ENCODE measurements around the gene EIF4G1.

EIF4G1 gene

GRCh38 chr3:184307915-184308314 lies 6.5 kb upstream of the EIF4G1 start:
- no peak for DNase-seq (ENCODE audit: low read depth)

GRCh38 chr3:184308744-184309143 lies 5.7 kb upstream of the EIF4G1 start:
- no peak for DNase-seq (ENCODE audit: low read depth)

GRCh38 chr3:184311633-184312032 lies 2.8 kb upstream of the EIF4G1 start:
- no peak for DNase-seq (ENCODE audit: low read depth)

GRCh38 chr3:184314700-184315542 lies 515 bp downstream of the EIF4G1 start:
- peak; percentile 37 for DNase-seq (ENCODE audit: low read depth)

GRCh38 chr3:184315543-184315867 lies 1.1 kb downstream of the EIF4G1 start:
- no peak for DNase-seq (ENCODE audit: low read depth)

- no peak for DNase-seq (ENCODE audit: low read depth)
Observed at GRCh38 chr3:184315871-184316661, 1.7 kb downstream of the EIF4G1 start.

GRCh38 chr3:184316792-184317191 lies 2.4 kb downstream of the EIF4G1 start:
- DNase-seq (ENCODE audit: low read depth): no peak

- DNase-seq (ENCODE audit: low read depth): no peak
Observed at GRCh38 chr3:184317201-184317600, 2.8 kb downstream of the EIF4G1 start.

GRCh38 chr3:184320104-184320445 lies 5.7 kb downstream of the EIF4G1 start:
- no peak for DNase-seq (ENCODE audit: low read depth)

GRCh38 chr3:184321666-184322065 lies 7.3 kb downstream of the EIF4G1 start:
- no peak for DNase-seq (ENCODE audit: low read depth)

GRCh38 chr3:184322731-184323487 lies 8.5 kb downstream of the EIF4G1 start:
- no peak for DNase-seq (ENCODE audit: low read depth)

- no peak for DNase-seq (ENCODE audit: low read depth)
Observed at GRCh38 chr3:184323696-184324095, 9.3 kb downstream of the EIF4G1 start.

GRCh38 chr3:184325269-184325668 lies 10.9 kb downstream of the EIF4G1 start:
- no peak for DNase-seq (ENCODE audit: low read depth)

- no peak for DNase-seq (ENCODE audit: low read depth)
Observed at GRCh38 chr3:184325715-184326369, 11.4 kb downstream of the EIF4G1 start.

GRCh38 chr3:184327171-184327570 lies 12.8 kb downstream of the EIF4G1 start:
- no peak for DNase-seq (ENCODE audit: low read depth)

- no peak for DNase-seq (ENCODE audit: low read depth)
Observed at GRCh38 chr3:184328516-184328915, 14.1 kb downstream of the EIF4G1 start.

GRCh38 chr3:184332370-184333090 lies 18.1 kb downstream of the EIF4G1 start:
- DNase-seq (ENCODE audit: low read depth): no peak

- no peak for DNase-seq (ENCODE audit: low read depth)
Observed at GRCh38 chr3:184333190-184333589, 18.8 kb downstream of the EIF4G1 start.

GRCh38 chr3:184333700-184334099 lies 19.3 kb downstream of the EIF4G1 start:
- no peak for DNase-seq (ENCODE audit: low read depth)

GRCh38 chr3:184334470-184335158 lies 20.2 kb downstream of the EIF4G1 start:
- DNase-seq (ENCODE audit: low read depth): no peak

GRCh38 chr3:184335291-184335660 lies 20.9 kb downstream of the EIF4G1 start:
- no peak for DNase-seq (ENCODE audit: low read depth)
